HG02642 (cell line): Measurements from ENCODE around the gene CNMD.
"Not testable (repeated sequence)": the region's sequence is repeated elsewhere in the genome, so short reads cannot be mapped to it uniquely, and the experiment has no call there.

Experiments
- ATAC-seq: cut with Tn5 transposase; IDR thresholded peaks from one replicate; pipeline ENCODE4 v1.9.1; 2021; ENCODE audit warnings: mild to moderate bottlenecking; ENCODE audit not compliant: unreplicated experiment, poor library complexity

Gene CNMD

GRCh38 chr13:52701728-52702465 lies 37.7 kb downstream of the CNMD start:
- no peak for ATAC-seq

DNA sequence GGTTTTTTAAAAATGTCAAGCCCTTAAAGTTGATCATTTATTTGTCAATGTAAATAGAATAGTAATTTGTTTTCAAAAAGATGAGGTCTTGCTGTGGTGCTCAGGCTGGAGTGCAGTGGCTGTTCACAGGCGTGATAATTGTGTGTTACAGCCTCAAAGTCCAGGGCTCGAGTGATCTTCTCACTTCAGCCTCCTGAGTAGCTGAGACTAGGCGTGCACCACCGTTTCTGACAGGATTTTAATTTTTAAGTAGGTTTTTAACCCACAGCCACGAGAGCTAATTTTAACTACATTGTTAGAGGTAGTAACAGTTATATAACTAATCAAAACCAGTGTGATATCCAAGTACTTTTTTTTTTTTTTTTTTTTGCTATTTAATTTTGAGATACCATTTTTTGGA lies 43.1 kb downstream of the CNMD start:
- no peak for ATAC-seq

DNA sequence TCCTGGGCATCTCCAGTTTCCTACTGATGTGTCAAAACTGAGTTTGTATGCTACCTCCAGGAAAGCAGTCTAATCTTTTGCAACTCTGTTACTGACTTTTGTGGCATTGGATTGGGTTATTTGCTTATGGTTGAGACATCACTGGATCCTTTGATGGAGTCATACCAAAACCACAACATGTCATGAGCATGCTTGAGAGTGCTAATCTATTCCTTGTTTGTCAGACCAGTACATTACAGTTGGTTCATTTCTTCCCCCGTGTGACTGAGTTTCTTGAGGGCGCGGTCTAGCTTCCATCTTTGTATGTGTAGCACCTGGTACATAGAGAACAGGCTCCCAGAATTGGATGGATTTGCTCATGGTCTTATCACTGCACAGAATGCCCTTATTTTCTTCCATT lies 43.8 kb downstream of the CNMD start:
- peak; percentile 60 for ATAC-seq

DNA sequence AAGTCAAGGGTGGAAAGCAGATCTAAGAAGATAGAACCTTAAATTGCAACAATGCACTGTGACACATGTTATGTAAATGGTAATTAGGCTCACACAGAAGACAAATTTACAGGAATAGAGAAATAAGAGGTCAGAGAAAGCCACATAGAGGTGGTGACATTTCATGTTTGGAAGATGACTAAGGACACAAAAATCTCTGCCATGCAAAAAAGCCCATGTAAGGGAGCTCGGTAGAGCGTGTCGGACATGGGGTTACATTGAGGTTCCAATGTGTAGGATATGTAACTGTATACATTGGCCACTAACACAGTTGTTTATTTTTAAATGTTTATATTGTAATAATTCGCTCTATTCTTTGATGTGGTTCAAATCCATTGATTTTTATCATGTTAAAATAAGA lies 53.2 kb downstream of the CNMD start:
- ATAC-seq, result no peak

GRCh38 chr13:52685806-52686205 lies 53.8 kb downstream of the CNMD start:
- ATAC-seq, result not testable (repeated sequence)

GRCh38 chr13:52677823-52678222 lies 61.8 kb downstream of the CNMD start:
- ATAC-seq, result no peak

GRCh38 chr13:52673465-52673864 lies 66.2 kb downstream of the CNMD start:
- ATAC-seq, result no peak

DNA sequence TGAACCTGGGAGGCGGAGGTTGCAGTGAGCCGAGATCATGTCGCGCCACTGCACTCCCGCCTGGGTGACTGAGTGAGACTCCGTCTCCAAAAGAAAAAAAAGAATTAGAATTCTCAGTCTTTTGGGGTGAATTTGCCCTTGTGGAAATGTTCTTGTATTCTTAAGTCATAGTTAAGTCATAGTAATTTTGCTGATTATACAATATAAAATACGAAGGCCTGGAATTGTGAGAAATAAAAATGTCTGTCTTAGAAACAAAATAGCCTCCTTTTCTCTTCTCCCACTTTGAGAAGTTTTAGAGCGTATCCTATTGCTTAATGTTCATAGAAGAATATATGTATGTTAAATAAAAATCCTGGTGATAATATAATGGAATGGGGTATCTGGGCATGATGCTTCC lies 68.9 kb downstream of the CNMD start:
- ATAC-seq, result no peak

DNA sequence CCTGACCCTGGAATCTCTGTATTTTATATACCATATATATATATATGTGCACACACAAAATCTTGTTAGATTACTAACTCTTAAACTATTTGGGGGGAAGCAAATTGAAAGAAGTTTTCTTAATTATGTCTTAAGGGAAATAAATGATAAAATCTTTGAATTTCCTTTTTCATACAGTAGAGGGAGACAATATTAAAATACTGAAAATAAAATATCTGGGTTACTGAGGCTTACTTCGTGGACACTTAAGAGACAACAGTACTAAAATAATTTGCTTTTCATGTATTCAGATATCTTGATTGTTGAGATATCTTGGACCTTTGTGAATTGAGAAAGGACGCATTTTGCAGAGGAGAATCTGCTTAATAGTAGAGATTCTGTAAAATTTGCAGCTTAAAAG lies 69.9 kb downstream of the CNMD start:
- ATAC-seq, result no peak

DNA sequence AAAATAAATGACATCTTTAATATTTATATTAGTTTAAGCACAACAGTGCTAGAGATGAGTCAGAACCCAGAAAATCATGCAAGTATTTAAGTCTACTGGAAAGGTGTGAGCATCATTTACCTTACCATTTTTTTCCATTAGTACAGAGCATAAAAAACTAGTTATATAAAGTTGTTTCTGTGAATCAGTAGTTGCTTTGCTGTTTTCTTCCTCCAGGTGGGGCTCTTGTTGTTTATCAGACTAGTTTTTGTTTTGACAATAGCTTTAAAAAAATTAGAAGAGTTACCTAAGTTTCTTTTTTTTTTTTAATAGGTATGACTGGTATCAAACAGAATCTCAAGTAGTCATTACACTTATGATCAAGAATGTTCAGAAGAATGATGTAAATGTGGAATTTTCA lies 74.3 kb downstream of the CNMD start:
- ATAC-seq, result no peak

GRCh38 chr13:52664272-52664671 lies 75.3 kb downstream of the CNMD start:
- no peak for ATAC-seq

GRCh38 chr13:52659340-52659739 lies 80.3 kb downstream of the CNMD start:
- ATAC-seq, result no peak
